Peyer's patch (tissue), 4 donors: Measurements from ENCODE around the gene KDM5A.

Experiments used
- POLR2A ChIP-seq, 2 donors: fragments of 450-650 bp; IDR thresholded peaks; one replicate each; pipeline ENCODE4 v1.5.1; 2017; ENCODE audit warnings: antibody characterized with exemption in 2 of 2, mild to moderate bottlenecking in 2 of 2, moderate library complexity in 2 of 2
- TF ChIP-seq, protein P1 (sequence below), 6 experiments: fragments of 450-650 bp in 4 of 6; fragments of 200-600 bp in 2 of 6; sonication (generic) in 1 of 6; IDR thresholded peaks; one replicate each; pipeline ENCODE4 v1.5.1; 2017 to 2019; ENCODE audit warnings: antibody characterized with exemption in 6 of 6, mild to moderate bottlenecking in 3 of 6, moderate library complexity in 1 of 6

DNA sequence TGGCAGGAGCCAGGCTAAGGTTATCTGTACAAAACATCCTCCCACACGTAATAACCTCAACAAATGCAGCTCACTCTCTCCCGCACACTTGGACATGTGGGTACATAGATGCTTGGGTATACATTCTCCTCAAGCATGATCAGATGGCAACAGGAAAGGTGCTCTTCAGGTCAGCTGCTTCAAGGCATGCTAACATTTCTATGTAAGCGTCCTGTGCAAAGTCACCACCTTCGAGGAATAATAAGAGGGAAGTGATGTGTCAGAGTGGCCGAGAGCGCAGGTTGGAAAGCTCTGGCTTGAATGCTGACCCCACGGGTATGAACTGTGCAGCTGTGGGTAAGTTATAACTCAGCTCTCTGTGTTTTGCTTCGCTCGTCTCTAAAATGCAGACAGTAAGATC, 151.0 kb downstream of the KDM5A start:
- TF ChIP-seq POLR2A (IDR thresholded peaks at IDR 0.05): no peak
- TF ChIP-seq, protein P1, sequence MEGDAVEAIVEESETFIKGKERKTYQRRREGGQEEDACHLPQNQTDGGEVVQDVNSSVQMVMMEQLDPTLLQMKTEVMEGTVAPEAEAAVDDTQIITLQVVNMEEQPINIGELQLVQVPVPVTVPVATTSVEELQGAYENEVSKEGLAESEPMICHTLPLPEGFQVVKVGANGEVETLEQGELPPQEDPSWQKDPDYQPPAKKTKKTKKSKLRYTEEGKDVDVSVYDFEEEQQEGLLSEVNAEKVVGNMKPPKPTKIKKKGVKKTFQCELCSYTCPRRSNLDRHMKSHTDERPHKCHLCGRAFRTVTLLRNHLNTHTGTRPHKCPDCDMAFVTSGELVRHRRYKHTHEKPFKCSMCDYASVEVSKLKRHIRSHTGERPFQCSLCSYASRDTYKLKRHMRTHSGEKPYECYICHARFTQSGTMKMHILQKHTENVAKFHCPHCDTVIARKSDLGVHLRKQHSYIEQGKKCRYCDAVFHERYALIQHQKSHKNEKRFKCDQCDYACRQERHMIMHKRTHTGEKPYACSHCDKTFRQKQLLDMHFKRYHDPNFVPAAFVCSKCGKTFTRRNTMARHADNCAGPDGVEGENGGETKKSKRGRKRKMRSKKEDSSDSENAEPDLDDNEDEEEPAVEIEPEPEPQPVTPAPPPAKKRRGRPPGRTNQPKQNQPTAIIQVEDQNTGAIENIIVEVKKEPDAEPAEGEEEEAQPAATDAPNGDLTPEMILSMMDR (IDR thresholded peaks at IDR 0.05): no peak
